ENCODE data around the gene RXFP3.

DNA sequence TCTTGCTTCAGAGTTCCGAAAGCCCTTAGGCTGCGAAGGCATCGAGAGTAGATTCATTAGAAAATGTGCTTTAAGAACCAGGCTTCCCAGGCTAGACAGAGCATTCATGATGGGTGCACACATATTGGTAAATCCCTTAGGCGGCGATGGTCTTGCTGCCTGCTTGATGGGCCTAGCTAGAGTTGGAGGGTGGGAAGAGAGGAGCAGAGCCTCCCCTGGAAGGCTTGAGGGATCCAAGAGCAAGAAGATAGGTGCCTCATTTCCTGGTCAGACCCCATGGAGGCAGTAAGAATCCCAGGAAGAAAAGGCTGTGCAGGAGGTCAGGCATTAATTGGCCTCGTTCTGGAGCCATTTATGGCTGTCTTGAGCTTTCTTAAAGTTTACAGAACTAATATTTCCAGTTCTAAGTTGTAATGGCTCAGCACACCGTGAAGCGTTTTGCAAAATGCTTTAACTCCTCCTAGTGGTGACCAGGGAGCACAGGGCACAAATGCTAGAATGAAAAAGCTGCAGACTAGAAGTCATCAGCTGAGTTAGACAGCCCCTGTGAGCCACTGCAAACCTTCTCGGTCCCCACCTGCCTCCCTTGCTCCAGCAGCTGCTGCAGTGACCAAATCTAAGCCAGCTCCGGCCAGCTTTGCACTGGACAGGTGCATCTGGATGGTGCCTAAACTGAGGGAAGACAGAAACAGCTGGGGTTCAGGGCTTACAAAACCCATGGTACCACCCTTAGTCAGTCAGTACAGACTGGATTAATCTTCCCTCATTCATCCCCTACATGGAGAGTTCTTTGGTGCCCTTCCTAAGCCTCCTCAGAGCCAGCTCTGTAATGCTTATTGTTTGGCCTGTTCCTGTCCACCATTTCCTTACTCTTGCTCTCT, 33.6 kb downstream of the RXFP3 start:
- TF ChIP-seq EZH2 (IDR thresholded peaks at IDR 0.05) (no peak), EZH2phosphoT487 (IDR thresholded peaks at IDR 0.05) (no peak)
- TF ChIP-seq, protein P1, sequence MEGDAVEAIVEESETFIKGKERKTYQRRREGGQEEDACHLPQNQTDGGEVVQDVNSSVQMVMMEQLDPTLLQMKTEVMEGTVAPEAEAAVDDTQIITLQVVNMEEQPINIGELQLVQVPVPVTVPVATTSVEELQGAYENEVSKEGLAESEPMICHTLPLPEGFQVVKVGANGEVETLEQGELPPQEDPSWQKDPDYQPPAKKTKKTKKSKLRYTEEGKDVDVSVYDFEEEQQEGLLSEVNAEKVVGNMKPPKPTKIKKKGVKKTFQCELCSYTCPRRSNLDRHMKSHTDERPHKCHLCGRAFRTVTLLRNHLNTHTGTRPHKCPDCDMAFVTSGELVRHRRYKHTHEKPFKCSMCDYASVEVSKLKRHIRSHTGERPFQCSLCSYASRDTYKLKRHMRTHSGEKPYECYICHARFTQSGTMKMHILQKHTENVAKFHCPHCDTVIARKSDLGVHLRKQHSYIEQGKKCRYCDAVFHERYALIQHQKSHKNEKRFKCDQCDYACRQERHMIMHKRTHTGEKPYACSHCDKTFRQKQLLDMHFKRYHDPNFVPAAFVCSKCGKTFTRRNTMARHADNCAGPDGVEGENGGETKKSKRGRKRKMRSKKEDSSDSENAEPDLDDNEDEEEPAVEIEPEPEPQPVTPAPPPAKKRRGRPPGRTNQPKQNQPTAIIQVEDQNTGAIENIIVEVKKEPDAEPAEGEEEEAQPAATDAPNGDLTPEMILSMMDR (IDR thresholded peaks at IDR 0.05): peak; percentile 78
